Adrenal gland (tissue), 12 donors: Measurements from ENCODE around the gene STAT4. TPM values are rescaled to one million over a fixed set of nuclear protein-coding genes. Genes with fewer than 3 reads are reported as not detected.

Experiments used
- DNase-seq, 7 donors: peaks; one replicate each; pipeline ENCODE4 v3.0.0-alpha.2; 2019 to 2020
- H3K27ac ChIP-seq, 5 donors: fragments of 200-600 bp; sonication (generic) in 4 of 5; 1 replicate in 3 of 5; 2 replicates in 2 of 5; pipeline versions ENCODE4 v1.5.1 to v1.8.0; 2016 to 2020; ENCODE audit warnings: mild to moderate bottlenecking in 1 of 5
- H3K27me3 ChIP-seq: fragments of 200-600 bp; 2 replicates; pipeline ENCODE4 v1.8.0; 2021
- H3K36me3 ChIP-seq, 2 donors: fragments of 200-600 bp; replicated peaks in 1 of 2; 1 replicate in 1 of 2; 2 replicates in 1 of 2; pipeline versions ENCODE4 v1.5.1 to v1.8.0; 2018 to 2022
- H3K4me1 ChIP-seq, 2 donors: fragments of 200-600 bp; replicated peaks in 1 of 2; 1 replicate in 1 of 2; 2 replicates in 1 of 2; pipeline versions ENCODE4 v1.5.1 to v1.8.0; 2018 to 2021
- H3K4me3 ChIP-seq, 4 donors: fragments of 200-600 bp; sonication (generic) in 3 of 4; one replicate each; pipeline ENCODE4 v1.5.1; 2016 to 2018
- H3K9me3 ChIP-seq, 3 donors: fragments of 200-600 bp; sonication (generic) in 1 of 3; replicated peaks in 1 of 3; 1 replicate in 2 of 3; 2 replicates in 1 of 3; pipeline versions ENCODE4 v1.5.1 to v1.8.0; 2016 to 2021
- POLR2A ChIP-seq, 2 donors: fragments of 450-650 bp; IDR thresholded peaks; one replicate each; pipeline ENCODE4 v1.6.1; 2017; ENCODE audit warnings: antibody characterized with exemption in 2 of 2, mild to moderate bottlenecking in 2 of 2, moderate library complexity in 1 of 2
- WGBS, 4 donors: extraction: QIAGEN DNeasy Blood & Tissue Kit in 2 of 4; methylation state at CpG; one replicate each; pipeline versions ENCODE4 v1.1.5 to v1.1.7; 2013 to 2017; 5-methylcytosine and 5-hydroxymethylcytosine counted together
- intact Hi-C, 2 donors: fragments of 100-400 bp; cut with DNase I; formaldehyde crosslinking; loops; one replicate each; pipeline versions ENCODE4 v1.14.1 to v1.15.0; 2022 to 2023
- polyA plus RNA-seq, 3 donors: library from polyadenylated mRNA; stranded (reverse); fragments of 200-250 nt in 2 of 3; fragments of 350-450 nt in 1 of 3; fragmentation: Illumina TruSeq in 1 of 3; extraction: RNeasy Lipid Tissue Mini Kit (QIAGEN cat#74804) in 1 of 3; gene quantifications; one replicate each; pipeline ENCODE4 v1.2.3, GENCODE V29; 2013 to 2014
- total RNA-seq, 9 donors: library from RNA; depleted of rRNA in 4 of 9; stranded (reverse); fragments of >200 nt in 4 of 9; fragments of 120-200 nt in 1 of 9; fragmentation: NEBNext Ultra II Directional in 1 of 9; extraction: Animal tissue kit (Norgen Biotek cat#: 25700) in 1 of 9; gene quantifications; one replicate each; pipeline versions ENCODE4 v1.1.0 to v1.2.4, GENCODE V29; 2013 to 2023
- TF ChIP-seq, protein P1 (sequence below), 6 experiments: fragments of 450-650 bp in 4 of 6; fragments of 200-600 bp in 2 of 6; sonication (generic) in 1 of 6; IDR thresholded peaks; 1 replicate in 5 of 6; 2 replicates in 1 of 6; pipeline versions ENCODE4 v1.5.1 to v1.8.0; 2016 to 2021; ENCODE audit warnings: antibody characterized with exemption in 6 of 6, mild to moderate bottlenecking in 2 of 6, moderate library complexity in 1 of 6
- donor health status: healthy with polysubstance abuse.
- donor health status: Bipolar disorder and iron deficiency.
- donor health status: DM: yes; HTN: yes; CAD: no.
- donor health status: DM: no; HTN: no; CAD: no.
- donor health status: DM: no; HTN: no; CAD: no.
- donor health status: DM: yes; HTN: yes; CAD: no.

STAT4 gene
- total and polyA plus RNA-seq, 12 donors = 0.52 to 5.1 (median 1.4) TPM

DNA sequence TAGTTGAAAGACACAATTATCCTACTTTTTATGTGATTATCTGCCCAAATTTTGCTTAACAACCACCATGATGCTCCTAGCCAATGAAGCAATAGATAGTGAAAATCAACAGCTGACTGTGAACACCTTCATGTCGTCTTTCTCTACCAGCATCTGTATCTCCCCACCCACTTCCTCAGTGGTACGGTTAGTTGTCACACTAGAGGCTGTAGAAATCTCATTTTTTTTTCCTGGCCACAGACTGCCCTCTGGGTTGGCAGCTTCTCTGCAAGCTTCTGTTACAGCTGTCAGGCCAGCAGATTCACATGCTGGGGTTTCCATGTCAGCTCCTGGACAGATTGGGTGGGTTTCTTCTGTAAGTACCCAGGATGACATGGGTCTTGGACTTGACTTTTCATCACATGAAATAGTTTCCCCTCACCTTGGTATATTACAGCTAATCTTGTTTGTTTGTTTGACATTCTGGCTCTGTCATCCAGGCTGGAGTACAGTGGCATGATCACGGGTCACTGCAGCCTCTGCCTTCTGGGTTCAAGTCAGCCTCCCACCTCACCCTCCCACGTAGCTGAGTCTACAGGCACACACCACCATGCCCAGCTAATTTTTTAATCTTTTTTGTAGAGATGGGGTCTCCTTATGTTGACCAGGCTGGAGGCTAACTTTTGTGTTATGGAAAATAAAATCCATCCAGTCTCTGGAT lies 24.3 kb downstream of the STAT4 start:
- Histone ChIP-seq H3K9me3 (no peaks in the 10 kb centered on the region), H3K4me1 (no peaks in the 10 kb centered on the region), H3K4me3 (no peak overlapping the region), H3K36me3 (no peaks in the 10 kb centered on the region), H3K27me3 (no peaks in the 10 kb centered on the region), H3K27ac (no peak overlapping the region)
- TF ChIP-seq, protein P1, sequence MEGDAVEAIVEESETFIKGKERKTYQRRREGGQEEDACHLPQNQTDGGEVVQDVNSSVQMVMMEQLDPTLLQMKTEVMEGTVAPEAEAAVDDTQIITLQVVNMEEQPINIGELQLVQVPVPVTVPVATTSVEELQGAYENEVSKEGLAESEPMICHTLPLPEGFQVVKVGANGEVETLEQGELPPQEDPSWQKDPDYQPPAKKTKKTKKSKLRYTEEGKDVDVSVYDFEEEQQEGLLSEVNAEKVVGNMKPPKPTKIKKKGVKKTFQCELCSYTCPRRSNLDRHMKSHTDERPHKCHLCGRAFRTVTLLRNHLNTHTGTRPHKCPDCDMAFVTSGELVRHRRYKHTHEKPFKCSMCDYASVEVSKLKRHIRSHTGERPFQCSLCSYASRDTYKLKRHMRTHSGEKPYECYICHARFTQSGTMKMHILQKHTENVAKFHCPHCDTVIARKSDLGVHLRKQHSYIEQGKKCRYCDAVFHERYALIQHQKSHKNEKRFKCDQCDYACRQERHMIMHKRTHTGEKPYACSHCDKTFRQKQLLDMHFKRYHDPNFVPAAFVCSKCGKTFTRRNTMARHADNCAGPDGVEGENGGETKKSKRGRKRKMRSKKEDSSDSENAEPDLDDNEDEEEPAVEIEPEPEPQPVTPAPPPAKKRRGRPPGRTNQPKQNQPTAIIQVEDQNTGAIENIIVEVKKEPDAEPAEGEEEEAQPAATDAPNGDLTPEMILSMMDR (IDR thresholded peaks at IDR 0.05) = no peak
- no peak for TF ChIP-seq POLR2A (IDR thresholded peaks at IDR 0.05)
- intact Hi-C loops = no loop called here
- WGBS, 4 donors = 50 to 63% (median 60%) methylated on average over 4 of the region's 4 CpGs
- DNase-seq = no peak

DNA sequence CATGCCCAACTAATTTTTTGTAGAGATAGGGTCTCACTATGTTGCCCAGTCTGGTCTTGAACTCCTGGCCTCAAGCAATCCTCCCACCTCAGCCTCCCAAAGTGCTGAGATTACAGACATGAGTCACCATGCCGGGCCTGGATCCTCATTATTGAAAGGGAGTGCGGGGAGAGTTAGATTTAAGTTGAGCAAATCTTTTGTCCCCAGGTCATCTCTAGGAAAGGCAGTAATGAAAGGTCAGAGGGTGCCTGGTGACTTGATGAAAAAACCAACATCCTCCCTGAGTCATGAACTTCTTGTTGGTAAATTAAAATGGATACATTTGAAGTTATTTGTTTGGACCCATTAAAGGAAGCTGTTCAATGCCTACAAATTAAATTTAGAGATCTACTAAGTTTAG lies 25.1 kb downstream of the STAT4 start:
- 35 to 38% (median 35%) methylated on average over 2 of the region's 2 CpGs for WGBS, 4 donors
- no peaks in the 10 kb centered on the region for H3K27me3 ChIP-seq
- no peak for DNase-seq
- no peaks in the 10 kb centered on the region for H3K36me3 ChIP-seq
- no peak overlapping the region for H3K4me3 ChIP-seq
- no peak for TF ChIP-seq POLR2A (IDR thresholded peaks at IDR 0.05)
- TF ChIP-seq, protein P1 (IDR thresholded peaks at IDR 0.05) = no peak
- H3K27ac ChIP-seq = no peak overlapping the region
- intact Hi-C loops = no loop called here
- no peaks in the 10 kb centered on the region for H3K9me3 ChIP-seq
- H3K4me1 ChIP-seq = no peaks in the 10 kb centered on the region

DNA sequence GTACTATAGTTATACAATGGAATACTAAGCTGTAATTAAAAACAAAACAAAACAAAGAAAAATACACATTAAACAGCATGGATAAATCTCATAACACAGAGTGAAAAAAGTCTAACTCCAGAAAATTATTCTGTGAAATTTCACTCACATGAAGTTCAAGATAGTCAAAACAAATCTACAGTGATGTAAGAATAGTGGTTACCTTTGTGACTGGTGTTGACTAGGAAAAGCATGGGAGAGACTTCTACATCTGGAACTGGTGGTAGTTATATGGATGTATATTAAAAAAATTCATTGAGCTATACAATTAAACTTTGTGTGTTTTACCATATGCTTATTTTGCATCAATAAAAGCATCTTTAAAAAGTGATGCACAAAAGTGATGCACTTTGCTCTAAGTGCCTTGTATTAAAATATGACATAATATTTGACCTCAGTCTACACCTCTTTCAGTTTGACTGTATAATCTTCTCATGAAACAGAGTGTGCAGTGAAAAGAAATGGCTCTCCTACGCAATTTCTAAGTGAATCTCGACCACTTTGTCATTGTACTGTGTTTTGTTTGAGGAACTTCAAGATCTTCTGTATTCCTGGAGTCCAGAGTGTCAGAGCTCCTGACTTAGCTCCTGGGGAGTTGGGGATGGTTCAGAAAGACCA lies 28.0 kb downstream of the STAT4 start:
- Histone ChIP-seq H3K4me1 (no peaks in the 10 kb centered on the region), H3K4me3 (no peak overlapping the region), H3K36me3 (no peaks in the 10 kb centered on the region), H3K27ac (no peak overlapping the region), H3K27me3 (no peaks in the 10 kb centered on the region), H3K9me3 (no peaks in the 10 kb centered on the region)
- DNase-seq = no peak
- TF ChIP-seq, protein P1 (IDR thresholded peaks at IDR 0.05) = no peak
- no peak for TF ChIP-seq POLR2A (IDR thresholded peaks at IDR 0.05)
- 71 to 85% (median 79%) methylated on average over 2 of the region's 2 CpGs for WGBS, 4 donors
- intact Hi-C loops = no loop called here

DNA sequence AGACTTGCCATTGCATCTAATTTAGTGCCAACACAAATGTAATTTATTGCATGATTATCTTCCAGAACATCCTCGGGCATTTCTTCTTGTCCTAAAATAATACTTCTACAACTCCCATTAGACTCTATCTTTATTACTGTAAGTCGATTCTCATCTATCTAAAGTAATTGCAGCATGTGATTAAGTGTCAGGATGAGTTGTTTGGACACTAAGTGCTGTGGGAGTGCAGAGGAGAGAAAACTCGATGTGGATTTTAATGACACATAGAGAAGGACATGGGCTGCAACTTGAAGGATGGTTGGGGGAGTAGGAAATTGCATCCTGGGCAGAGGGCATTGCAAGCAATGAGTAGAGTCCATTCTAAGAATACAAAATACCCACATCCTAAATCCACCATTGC lies 33.5 kb downstream of the STAT4 start:
- DNase-seq = no peak
- intact Hi-C loops = no loop called here
- Histone ChIP-seq H3K9me3 (no peaks in the 10 kb centered on the region), H3K4me1 (no peaks in the 10 kb centered on the region), H3K27ac (no peak overlapping the region), H3K4me3 (no peak overlapping the region), H3K36me3 (no peaks in the 10 kb centered on the region), H3K27me3 (no peaks in the 10 kb centered on the region)
- 25 to 35% (median 32%) methylated on average over 3 of the region's 3 CpGs for WGBS, 4 donors
- TF ChIP-seq, protein P1 (IDR thresholded peaks at IDR 0.05) = no peak
- no peak for TF ChIP-seq POLR2A (IDR thresholded peaks at IDR 0.05)
